ENCODE measurements around the gene BACE1.

GRCh38 chr11:117269856-117270255 is 46.2 kb downstream of the BACE1 start:
- TF ChIP-seq POLR2A (IDR thresholded peaks at IDR 0.05): no peak
- TF ChIP-seq CTCF (IDR thresholded peaks at IDR 0.05): no peak
- TF ChIP-seq POLR2AphosphoS5 (IDR thresholded peaks at IDR 0.05): no peak
